Fibroblast of skin of right quadriceps (primary cell): Measurements from ENCODE around the gene RIT2.

Experiments
- DNase-seq: peaks from one replicate; pipeline ENCODE4 v3.0.0-alpha.2; 2013

Gene RIT2

DNA sequence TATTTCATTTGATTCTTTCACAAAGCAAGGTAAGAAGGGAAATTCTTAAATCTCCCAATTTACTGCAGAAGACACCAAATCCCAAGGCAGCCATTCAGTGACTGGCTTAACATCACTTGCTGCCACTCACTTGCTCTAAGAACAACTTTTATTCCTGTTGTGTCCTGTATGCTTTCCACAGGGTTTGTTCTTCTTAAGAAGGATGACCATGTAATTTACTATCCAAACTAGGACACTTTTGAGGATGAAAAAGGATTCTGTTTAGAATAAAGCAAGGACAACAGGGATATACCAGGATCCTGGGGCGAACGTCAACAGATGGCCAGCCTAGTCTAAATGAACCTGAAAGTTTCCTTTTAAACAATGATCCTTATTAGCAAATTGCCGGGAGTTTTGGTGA is 34.8 kb downstream of the RIT2 start:
- no peak for DNase-seq

DNA sequence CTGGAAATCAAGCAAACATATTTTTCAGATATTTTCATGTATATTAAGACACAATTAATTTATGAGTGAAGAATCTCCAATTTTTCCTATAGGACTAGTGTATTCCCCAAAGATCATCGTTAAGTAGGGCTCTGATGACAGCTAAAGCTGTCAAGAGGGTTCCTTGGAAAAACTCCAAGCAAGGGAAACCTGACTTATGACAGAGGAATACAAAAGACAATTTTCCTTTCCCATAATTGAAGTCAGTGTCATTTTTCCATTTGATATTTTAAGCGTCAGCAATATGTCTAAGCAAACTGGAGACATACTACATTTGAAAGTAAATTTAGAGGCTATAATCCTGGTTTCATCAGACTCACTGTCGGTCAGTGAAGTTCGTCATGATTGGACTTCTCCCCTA is 36.1 kb downstream of the RIT2 start:
- DNase-seq = no peak

DNA sequence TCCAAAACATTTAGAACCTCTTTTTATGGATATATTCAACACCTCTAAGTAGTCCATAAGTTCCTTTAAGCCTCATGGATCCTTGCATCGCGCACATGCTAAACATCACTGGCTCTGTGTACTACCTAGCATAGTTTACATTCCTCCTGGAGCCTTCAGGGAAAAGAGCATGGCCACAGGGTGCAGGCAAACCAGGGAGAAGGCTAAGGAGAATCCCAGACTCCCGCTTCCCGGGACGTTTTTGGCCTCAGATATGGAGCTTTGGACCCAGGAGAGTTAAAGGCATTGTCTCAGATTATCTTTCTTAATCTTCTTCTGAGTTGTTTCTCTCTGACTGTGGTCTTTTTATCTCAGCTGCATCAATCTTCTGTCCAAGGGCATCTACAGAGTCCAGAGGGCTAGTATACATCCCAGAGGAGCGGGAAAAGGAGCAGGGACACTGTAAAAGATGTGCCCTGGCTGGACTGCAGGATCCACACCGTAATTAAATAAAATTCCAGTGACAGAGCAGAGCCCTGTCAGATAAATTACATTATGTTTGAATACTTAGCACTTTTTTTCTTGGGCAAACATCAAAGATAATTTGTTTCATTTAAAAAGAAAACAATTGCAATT is 36.9 kb downstream of the RIT2 start:
- no peak for DNase-seq

DNA sequence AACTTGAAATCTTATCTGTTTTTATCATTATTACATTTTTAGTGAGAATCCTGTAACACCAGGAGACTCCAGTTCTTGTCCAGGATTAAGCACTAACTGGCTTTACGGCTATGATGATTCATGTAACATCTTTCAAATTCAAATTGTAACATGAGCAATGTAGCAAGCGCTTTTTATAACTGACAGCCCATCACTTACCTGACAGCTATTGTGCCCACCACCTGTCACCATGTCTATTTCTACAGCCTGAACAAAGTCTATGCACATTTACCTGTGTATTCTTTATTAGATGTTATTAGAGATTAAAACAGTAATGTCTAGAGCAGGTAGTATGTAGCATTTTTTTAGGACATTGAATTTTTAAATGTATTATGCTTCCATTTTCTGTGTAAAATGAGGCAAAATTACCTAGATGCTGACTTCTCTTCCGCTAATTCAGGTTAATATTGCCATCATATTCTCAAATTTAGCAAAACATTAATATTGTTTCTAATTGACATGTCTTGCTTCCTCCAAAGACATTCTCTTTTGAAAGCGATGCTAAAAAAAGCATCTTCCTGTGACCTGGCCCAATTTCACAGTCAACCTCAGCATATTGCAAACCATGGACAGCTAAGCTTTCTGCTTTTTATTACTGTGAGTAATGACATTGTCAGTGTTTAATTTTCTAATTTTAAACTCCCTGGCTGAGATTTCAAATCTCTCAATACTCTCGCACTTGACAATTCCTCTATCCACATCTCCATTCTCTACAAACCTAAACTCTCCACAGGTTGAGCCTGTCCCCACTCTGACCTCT is 37.8 kb downstream of the RIT2 start:
- DNase-seq = no peak

DNA sequence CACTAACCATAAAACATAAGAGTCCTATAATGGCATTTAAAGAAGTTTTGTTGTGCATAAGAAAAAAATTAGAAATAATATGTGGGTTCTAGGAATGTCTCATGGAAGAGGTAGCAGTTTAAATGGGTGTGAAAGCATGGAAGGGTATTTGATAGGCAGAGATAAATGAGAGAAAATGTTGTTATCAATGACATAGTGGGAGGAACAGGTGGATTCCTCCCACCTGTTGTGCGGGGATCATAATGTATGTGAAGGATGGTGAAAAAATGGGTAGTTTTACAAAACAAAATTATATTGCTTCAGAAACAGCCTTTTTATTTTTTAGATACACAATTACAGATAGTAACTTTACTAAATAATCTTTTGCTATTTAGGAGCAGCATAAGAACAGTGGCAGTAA is 41.7 kb downstream of the RIT2 start:
- no peak for DNase-seq

DNA sequence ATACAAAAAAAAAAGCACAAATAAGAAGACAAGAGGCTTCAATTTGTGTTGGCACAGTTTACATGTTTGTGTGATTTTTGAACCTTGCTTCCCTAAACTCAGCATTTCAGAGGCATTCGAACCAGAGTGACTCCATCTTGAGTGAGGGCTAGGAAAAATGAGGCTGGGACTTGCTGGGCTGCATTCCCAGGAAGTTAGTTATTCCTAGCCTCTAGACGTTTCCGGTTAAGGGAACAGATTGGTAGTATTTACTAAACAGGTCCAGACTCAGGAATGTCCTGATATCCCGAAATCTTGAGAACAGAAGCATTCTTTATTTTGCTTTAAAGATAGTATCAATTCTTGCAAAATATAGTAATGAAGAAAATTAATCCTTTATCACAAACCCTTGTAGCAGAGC is 46.7 kb downstream of the RIT2 start:
- DNase-seq = no peak

DNA sequence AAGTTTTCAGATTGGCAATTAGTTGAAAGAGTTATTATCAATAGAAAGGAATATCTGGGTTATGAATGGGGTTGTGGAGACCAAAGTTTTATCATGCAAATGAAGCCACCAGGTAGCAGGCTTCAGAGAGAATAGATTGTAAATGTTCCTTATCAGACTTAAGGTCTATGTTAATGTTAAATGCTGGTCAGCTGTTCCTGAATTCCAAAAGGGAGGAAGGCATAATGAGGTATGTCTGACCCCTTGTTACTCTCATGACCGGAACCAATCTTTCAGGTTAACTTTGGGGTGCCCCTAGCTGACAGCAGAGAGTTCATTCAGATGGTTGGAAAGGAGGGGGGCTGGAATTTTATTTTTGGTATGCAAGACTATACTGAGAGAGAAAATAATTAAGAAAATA is 47.9 kb downstream of the RIT2 start:
- DNase-seq = no peak

DNA sequence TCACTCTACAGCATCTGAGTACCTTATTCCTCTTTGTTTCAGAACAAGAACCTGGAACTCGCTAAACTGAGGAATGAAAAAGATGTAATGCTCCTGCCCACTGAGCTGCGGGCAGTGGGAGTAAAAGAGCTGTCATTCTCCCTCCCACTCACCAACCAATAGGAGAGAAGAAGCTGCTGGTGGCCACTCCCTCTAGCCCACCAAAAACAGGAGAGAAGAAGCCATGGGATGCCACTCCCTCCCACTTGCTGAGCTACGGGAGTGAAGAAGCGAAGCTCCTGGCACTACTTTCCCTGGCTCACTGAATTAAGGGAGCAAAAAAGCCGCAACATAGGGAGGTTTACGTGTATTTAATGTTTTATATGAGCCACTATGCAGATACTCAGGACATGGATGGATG is 53.7 kb downstream of the RIT2 start:
- no peak for DNase-seq

DNA sequence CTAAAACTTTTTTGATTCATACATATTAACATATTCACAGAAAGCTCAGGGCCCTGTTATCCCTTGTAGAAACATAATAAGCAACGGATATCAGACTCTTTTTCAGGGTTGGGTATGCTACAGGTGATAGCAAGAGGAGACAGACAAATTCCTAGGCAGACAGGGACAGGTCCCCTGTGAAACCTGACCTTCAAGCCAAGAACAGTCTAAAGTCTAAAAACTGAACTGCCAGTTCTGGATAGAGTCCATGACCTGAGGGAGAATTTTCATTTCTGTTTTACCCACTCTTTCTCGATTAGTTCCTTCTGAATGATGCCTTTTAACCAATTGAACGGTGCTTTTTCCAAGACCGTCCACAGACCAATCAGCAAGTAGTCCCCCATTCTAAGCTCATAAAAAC is 54.2 kb downstream of the RIT2 start:
- no peak for DNase-seq

DNA sequence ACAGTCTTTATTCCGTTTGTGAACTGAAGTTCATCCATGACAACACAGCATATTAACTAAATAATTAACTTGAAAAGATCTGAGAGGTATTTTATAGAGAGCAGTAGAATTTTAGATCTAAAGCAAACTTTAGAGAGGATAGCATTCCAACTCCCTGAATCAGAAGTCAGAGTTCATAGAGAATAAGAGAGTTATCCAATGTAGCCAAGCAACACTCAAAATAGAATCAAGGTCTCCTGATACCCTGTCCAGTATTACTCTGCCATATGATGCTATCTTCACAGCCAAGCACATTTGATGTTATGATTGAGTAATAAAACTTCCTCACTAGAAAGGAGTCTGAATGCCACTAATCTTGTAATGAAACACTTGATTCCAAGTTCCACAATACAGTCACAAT is 55.5 kb downstream of the RIT2 start:
- DNase-seq = no peak

DNA sequence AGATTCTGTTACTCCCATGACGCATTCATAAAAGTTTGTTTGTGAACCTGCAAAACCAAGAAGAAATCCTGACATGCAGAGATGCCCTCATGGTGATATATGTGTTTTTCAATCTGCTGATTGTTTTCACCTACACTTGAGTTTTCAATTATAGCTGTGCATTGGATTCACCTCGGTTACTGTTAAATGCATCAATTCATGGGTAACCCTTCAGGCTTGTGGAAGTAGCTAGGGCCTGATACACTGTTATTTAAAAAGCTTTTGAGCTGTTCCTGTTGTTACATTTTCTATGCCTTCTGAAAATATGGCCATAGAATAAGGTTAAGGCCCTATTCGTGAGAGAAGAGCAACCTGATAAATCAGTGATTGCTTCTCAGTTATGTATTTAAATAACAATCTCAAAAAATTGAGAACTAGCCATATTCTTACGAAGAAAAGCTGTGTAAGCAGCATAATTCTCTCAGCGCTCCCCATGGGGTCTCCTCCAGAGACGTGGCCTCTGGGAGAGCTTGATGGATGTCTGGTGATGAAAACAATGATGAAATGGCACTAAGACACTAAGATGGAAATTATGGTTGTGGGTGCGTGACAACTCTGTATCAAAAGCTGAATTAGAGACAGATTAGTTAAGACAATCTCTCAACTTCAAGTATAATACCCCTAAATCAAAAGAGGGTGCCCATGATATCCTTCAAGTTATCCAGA is 60.5 kb downstream of the RIT2 start:
- no peak for DNase-seq

DNA sequence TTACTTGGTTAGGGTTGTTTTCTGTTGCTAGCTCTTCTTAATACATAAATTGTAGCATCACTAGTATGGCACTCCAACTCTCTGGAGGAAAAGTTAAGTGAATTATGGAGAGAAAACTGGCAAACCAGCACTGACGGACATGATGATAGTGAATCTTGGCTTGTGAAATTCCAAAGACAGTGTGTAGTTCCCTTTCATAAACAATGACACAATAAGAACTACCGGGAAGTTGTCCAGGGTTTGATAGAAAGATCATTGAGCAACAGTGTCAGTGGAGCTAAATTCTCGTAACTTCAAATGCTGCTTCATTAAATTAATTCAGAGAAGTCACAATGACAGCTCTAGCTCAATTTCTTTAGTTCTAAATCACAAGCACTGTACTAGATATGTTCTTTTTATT is 66.5 kb downstream of the RIT2 start:
- peak; percentile 13 for DNase-seq

DNA sequence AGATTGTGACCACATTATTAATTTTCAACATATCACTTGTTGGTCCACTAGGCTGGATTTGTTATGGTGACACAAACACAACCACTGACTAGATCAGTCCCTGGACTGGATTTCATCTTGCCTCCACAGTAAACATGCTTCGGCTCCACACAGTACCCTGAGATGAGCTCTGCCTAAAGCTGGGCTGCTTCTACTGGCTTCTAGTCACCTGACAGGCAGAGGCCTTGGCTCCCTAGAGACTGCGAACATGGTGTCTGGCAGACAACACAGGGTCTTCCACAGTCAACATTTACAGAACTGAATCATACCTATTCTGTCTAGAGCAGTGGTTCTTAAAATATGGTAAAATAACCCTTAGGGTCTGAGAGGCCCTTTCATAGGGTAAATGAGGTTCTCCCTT is 69.2 kb downstream of the RIT2 start:
- DNase-seq = no peak

DNA sequence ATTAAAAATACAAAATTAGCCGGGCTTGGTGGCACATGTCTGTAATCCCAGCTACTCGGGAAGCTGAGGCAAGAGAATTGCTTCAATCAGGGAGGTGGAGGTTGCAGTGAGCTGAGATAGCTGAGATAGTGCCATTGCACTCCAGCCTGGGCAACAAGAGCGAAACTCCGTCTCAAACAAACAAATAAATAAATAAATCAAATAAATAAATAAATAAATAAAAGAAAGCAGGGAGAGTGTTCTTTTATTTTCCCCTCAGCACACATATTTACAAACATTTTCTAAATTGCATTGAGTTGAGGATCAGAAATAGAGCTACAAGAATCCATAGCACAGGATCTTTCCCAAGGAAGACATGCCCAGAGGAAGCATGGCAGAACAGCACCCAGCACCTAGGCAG is 71.9 kb downstream of the RIT2 start:
- no peak for DNase-seq

DNA sequence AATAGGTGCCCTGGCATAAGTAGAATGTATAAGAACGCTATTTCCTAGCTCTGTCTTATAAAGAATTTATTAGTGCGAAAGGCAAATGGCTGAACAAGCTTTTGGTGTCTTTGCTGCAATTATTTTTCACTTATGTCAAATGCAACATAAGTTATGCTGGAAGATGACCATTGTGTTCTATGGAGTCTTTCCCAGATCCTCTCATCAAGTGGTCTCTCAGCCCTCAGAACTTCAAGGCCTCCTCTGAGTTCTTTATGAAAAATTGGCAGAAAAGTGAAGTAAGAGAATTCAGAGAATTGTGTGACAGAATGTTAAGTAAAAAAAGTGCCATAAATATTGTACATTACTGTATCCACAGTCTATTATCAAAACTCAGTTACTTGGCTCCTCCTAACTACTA is 75.2 kb downstream of the RIT2 start:
- DNase-seq = no peak

DNA sequence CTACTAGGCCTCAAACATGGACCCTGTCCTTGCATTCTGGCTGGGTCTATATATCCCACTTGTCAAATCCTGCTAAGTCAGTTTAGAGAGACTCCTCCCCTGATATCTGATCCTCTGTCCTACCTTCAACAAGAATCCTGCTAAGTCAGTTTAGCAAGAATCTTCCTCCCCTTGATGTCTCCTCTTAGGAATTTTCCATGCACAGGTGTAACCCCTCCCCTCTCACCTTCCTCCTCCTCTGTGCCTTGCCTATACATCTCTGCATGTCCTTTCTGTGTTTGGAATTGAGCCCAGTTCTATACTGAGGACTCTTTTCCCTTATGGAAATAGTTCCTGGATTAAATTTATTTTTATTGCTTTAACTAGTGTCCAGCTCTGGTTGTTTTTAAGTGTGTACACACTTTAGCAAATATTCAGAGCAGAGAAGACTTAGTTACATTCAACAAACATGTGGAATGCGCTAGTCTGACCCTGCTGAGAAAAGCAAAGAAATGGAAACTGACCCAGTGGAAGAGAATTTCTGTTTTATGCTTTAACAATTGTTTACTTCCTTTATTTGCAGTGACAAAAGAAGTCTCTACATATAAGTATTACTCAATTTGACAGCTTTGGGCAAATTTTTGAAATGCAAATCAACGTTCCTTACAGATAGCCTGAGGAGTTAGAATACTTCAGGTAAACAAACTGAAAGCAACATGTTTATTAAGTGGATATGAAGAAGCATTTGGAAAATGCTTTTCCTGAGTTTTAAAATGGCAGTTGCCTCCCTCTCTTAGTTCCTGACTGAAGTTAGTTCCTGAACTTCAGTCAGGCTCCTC is 80.6 kb downstream of the RIT2 start:
- DNase-seq = no peak

DNA sequence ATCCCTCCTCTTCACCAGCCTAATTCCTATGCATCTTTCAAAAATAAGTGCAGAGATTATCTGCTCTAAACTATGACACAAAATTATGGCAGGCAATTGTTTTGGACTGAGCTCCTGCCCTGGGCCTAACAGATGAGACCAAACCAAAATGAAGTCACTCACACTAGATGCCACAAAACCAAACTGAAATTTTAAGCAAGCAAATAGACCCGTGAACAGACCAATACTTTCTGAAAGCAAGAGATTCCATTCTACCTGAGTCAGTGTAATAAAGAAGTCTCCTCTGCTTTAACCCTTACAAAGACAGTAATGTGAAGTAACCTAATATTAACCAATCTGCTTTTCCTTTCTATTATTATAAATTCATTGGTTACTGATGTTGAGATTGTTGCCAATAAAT is 84.3 kb downstream of the RIT2 start:
- no peak for DNase-seq

DNA sequence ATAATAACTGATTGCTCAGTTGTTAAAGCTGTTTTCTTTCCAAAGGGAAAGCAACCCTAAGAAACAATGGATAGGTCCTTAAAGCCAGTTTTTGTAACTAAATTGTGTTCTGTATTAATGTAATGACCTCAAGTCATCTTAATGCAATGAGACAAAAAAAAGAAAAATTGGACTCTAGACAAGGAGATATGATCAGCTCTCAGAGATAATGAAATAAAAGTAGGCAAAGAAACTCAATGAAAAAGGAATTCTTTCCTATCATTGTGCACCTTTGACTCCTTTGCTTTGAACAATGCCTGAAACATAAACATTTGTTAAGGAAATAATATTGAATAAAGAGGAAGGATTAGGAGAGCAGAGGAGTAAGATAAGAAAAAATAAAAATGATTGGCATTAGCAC is 86.1 kb downstream of the RIT2 start:
- no peak for DNase-seq

DNA sequence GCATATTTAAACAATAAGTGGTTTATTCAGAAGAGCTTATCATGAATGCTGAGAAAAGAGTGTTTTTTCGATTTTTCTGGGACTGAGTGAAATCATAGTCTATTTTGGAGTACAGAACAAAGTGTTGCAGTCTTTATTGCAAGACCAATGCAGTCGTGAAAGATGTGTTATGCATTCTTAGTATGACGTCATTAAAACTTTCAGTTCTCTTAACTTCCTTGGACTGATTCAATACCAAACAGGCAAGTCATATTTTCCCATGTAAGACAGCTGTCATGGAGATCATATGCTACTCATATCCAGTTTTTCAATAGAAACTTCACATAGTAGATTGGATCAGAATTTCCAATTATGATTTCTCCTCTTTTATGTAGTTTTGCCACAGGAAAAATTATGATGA is 92.6 kb downstream of the RIT2 start:
- DNase-seq = no peak

DNA sequence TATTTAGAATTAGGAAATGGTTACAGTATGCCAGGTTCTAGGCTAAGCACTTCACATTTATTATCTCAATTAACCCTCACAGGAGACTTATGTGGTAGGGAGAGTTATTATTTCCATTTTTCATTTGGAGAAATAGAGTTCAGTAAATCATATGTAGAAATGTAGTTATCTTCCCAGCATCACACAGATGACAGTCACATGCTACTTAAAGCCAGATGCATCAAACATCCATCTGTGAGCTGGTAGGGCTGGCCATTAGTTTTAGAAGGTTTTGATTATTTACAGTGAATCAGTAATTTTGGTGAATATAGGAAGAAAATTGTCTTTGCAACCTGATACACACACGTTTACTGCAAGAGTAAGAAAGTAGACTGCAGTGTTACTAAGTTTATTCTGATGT is 97.9 kb downstream of the RIT2 start:
- DNase-seq = no peak

DNA sequence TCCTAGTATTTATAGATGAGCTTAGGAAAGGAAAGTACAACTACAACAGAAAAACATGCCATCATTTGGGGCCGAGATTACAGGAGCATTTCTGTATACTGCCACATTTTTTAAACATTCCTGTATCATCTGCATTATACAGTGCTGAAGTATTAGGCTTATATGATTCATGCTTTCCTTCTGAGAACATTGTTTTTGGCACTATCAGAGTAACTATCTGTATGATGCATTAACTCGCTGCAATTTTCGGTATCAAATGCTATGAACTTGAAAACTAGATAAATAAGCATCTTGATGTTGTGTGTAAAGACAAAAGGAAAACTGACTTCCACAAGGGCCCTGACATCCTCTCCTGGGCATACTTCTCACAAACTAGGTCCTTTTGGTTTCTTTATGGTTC is 102.0 kb downstream of the RIT2 start:
- DNase-seq = peak; percentile 2

DNA sequence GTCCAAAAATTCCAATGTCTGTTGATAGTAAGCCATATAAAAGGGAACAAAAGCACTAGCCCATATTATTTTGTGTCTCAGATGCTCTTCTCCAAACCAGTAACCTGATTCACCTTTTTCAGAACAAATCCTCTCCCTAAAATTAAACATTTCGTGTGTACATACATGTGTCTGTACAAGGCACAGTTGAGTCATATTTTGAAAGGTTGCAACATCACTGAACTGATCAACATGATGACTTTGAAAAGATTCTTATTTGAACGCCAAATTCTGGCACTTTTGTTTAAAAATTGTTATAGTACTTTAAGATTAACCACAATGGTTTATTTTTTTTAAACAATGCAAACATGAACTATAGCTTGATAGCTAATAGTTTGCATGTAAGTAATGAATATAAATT is 102.5 kb downstream of the RIT2 start:
- no peak for DNase-seq

DNA sequence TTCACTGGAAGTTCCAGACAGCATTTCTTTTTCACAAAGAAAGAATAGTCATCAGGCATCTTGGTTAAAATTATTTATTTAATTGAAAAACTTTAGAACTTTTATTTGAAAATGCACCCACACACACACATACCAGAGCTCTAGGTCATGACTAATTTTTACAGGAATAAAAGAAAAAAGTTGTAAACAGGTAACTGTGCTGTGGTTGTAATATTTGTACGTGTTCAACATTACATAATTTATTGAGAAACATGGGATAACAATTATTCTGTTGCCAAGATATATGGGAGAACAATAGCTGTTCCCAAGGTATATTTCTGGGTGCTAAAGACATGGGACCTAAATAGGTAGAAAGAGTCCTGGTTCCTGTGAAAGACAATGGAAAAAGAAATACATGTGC is 104.9 kb downstream of the RIT2 start:
- no peak for DNase-seq

DNA sequence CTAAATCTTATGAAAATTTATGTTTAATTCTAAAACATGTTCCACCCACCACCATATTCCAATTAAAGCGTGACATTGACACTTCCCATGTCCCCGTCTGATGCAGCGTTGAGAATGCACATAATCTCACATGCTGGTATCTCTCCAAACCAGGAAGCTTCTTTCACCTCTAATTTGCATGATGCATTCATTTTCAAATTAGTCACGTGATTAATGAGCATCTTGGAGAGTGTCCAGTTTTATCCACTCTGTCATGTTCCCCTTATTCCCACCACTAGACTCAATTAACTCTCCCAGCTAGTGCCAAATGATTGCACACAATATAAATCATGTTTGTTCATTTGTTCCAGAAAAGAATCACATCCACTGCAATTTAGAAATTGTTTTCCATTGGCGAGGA is 105.8 kb downstream of the RIT2 start:
- DNase-seq = no peak
